Mucosa of descending colon (tissue), 3 donors: ENCODE results near the gene COX7A2. TPM values are rescaled to one million over a fixed set of nuclear protein-coding genes. Genes with fewer than 3 reads are reported as not detected.
A peak's percentile ranks its signal among the peaks of the same experiment; 100 is the strongest.

ENCODE experiments used
- ATAC-seq: fragments of 200-7000 bp; cut with Tn5 transposase; one replicate; pipeline ENCODE4 v1.9.1; 2020; ENCODE audit warnings: mild to moderate bottlenecking, moderate library complexity
- DNase-seq, 3 donors: peaks; one replicate each; pipeline ENCODE4 v3.0.0-alpha.2; 2020
- H3K36me3 ChIP-seq: fragments of 200-600 bp; one replicate; pipeline ENCODE4 v1.8.0; 2021; ENCODE audit warnings: low read depth, mild to moderate bottlenecking
- H3K4me1 ChIP-seq: fragments of 200-600 bp; one replicate; pipeline ENCODE4 v1.8.0; 2021; ENCODE audit warnings: low read depth, mild to moderate bottlenecking
- H3K4me3 ChIP-seq: fragments of 200-600 bp; one replicate; pipeline ENCODE4 v1.8.0; 2021; ENCODE audit warnings: mild to moderate bottlenecking
- H3K9me3 ChIP-seq: fragments of 200-600 bp; one replicate; pipeline ENCODE4 v1.8.0; 2021; ENCODE audit warnings: mild to moderate bottlenecking
- CTCF ChIP-seq: fragments of 200-600 bp; IDR thresholded peaks from one replicate; pipeline ENCODE4 v1.8.0; 2022; ENCODE audit warnings: antibody characterized with exemption, mild to moderate bottlenecking
- intact Hi-C, 2 donors: fragments of 100-400 bp; cut with DNase I in 1 of 2; cut with micrococcal nuclease in 1 of 2; formaldehyde crosslinking; loops; one replicate each; pipeline versions ENCODE4 v1.11.0 to v1.11.1; 2022; cut with DNase I, micrococcal nuclease
- total RNA-seq, 3 donors: library from RNA; stranded (reverse); fragmentation: NEBNext Ultra II Directional in 2 of 3; extraction: Animal tissue kit (Norgen Biotek cat#: 25700) in 2 of 3; gene quantifications; one replicate each; pipeline versions ENCODE4 v1.2.1 to v1.2.4, GENCODE V29; 2021 to 2023
- donor health status: DM: no; HTN: no; CAD: no; lungs with moderate emphysema.
- donor health status: DM: no; HTN: no; CAD: no.
- donor health status: DM: no; HTN: yes; CAD: no.

COX7A2 gene
- total RNA-seq, 3 donors from 2014 or later = 493 to 721 (median 652) TPM

GRCh38 chr6:75208298-75209183, 35.1 kb downstream of the COX7A2 start:
- ATAC-seq (peak; percentile 77), DNase-seq (peak; percentile 78 to 90 (median 86))
- intact Hi-C loops = loop anchor here (10.0 kb wide), 2 partner anchors 1114 to 1244 kb away; no protein-coding TSS in a partner anchor
- peak; percentile 76 for TF ChIP-seq CTCF
- Histone ChIP-seq H3K4me1 (peaks cover 27% of the 10 kb centered on the region), H3K4me3 (no peak overlapping the region), H3K36me3 (no peaks in the 10 kb centered on the region), H3K9me3 (no peaks in the 10 kb centered on the region)

GRCh38 chr6:75206576-75207342, 36.8 kb downstream of the COX7A2 start:
- no peak for TF ChIP-seq CTCF
- intact Hi-C loops = loop anchor here (10.0 kb wide), 2 partner anchors 1112 to 1242 kb away; no protein-coding TSS in a partner anchor
- H3K9me3 ChIP-seq = no peaks in the 10 kb centered on the region
- peaks cover 21% of the 10 kb centered on the region for H3K4me1 ChIP-seq
- no peaks in the 10 kb centered on the region for H3K36me3 ChIP-seq
- peak in 1 of 3 donors; percentile 50 for DNase-seq
- no peak overlapping the region for H3K4me3 ChIP-seq
- no peak for ATAC-seq

- H3K9me3 ChIP-seq = no peaks in the 10 kb centered on the region
- peak; percentile 56 for ATAC-seq
- TF ChIP-seq CTCF = no peak
- H3K4me3 ChIP-seq = no peak within 1 kb of the TSS
- DNase-seq = peak; percentile 70 to 87 (median 75)
- intact Hi-C loops = loop anchor here (10.0 kb wide), 2 partner anchors 1111 to 1241 kb away; no protein-coding TSS in a partner anchor
- H3K36me3 ChIP-seq = no peaks in the 10 kb centered on the region
- peaks cover 18% of the 10 kb centered on the region for H3K4me1 ChIP-seq
Observed at GRCh38 chr6:75205776-75206575, 37.6 kb downstream of the COX7A2 start, which contains the start of gene COL12A1. TSS of gene COL12A1 (minus strand) at chr6:75206053. CDS start at chr6:75202792, 3,261 bp downstream.

GRCh38 chr6:75204959-75205775, 38.4 kb downstream of the COX7A2 start:
- DNase-seq (peak in 2 of 3 donors; percentile 14 to 54), ATAC-seq (peak; percentile 3)
- no peaks in the 10 kb centered on the region for H3K36me3 ChIP-seq
- no peaks in the 10 kb centered on the region for H3K9me3 ChIP-seq
- TF ChIP-seq CTCF = no peak
- no peak overlapping the region for H3K4me3 ChIP-seq
- peaks cover 18% of the 10 kb centered on the region for H3K4me1 ChIP-seq
- intact Hi-C loops = loop anchor here (10.0 kb wide), 2 partner anchors 1110 to 1240 kb away; no protein-coding TSS in a partner anchor
